ENCODE results near the gene P3H2.
A peak's percentile ranks its signal among the peaks of the same experiment; 100 is the strongest.

Gene P3H2

GRCh38 chr3:189945935-189946709 lies 174.6 kb downstream of the P3H2 start:
- DNase-seq (ENCODE audit: low read depth) = no peak

GRCh38 chr3:189944285-189945145 lies 176.2 kb downstream of the P3H2 start:
- no peak for DNase-seq (ENCODE audit: low read depth)

GRCh38 chr3:189942948-189943347 lies 177.7 kb downstream of the P3H2 start:
- DNase-seq (ENCODE audit: low read depth) = no peak

GRCh38 chr3:189941679-189942078 lies 179.0 kb downstream of the P3H2 start:
- peak; percentile 73 for DNase-seq (ENCODE audit: low read depth)

- no peak for DNase-seq (ENCODE audit: low read depth)
Measured at GRCh38 chr3:189941125-189941524, 179.6 kb downstream of the P3H2 start.

GRCh38 chr3:189937302-189938127 lies 183.2 kb downstream of the P3H2 start:
- peak; percentile 100 for DNase-seq (ENCODE audit: low read depth)

GRCh38 chr3:189936201-189936945 lies 184.3 kb downstream of the P3H2 start:
- DNase-seq (ENCODE audit: low read depth) = peak; percentile 17

- peak; percentile 53 for DNase-seq (ENCODE audit: low read depth)
Measured at GRCh38 chr3:189927975-189928895, 192.5 kb downstream of the P3H2 start.

GRCh38 chr3:189921770-189922169 lies 198.9 kb downstream of the P3H2 start:
- no peak for DNase-seq (ENCODE audit: low read depth)

- peak; percentile 94 for DNase-seq (ENCODE audit: low read depth)
Measured at GRCh38 chr3:189914799-189915198, 205.9 kb downstream of the P3H2 start.

GRCh38 chr3:189911001-189911400 lies 209.7 kb downstream of the P3H2 start:
- DNase-seq (ENCODE audit: low read depth) = no peak

- DNase-seq (ENCODE audit: low read depth) = peak; percentile 27
Measured at GRCh38 chr3:189909573-189909972, 211.1 kb downstream of the P3H2 start.

- no peak for DNase-seq (ENCODE audit: low read depth)
Measured at GRCh38 chr3:189909139-189909538, 211.6 kb downstream of the P3H2 start.

- peak; percentile 92 for DNase-seq (ENCODE audit: low read depth)
Measured at GRCh38 chr3:189908646-189909045, 212.1 kb downstream of the P3H2 start.

- no peak for DNase-seq (ENCODE audit: low read depth)
Measured at GRCh38 chr3:189907803-189908202, 212.9 kb downstream of the P3H2 start.
